H9 (cell line): Measurements from ENCODE around the gene SLC6A8. TPM values are rescaled to one million over a fixed set of nuclear protein-coding genes. Genes with fewer than 3 reads are reported as not detected.
"Not testable (repeated sequence)": the region's sequence is repeated elsewhere in the genome, so short reads cannot be mapped to it uniquely, and the experiment has no call there.

Source experiments
- DNase-seq: peaks from one replicate; pipeline ENCODE4 v3.0.0-alpha.2; 2017
- H2AFZ ChIP-seq: one replicate; pipeline ENCODE4 v1.6.1; 2013; ENCODE audit warnings: mild to moderate bottlenecking, low read length, control low read depth, moderate library complexity
- H2AK5ac ChIP-seq: 2 replicates; pipeline ENCODE4 v1.6.1; 2013; ENCODE audit warnings: low read length, control low read depth, mixed read lengths; ENCODE audit not compliant: insufficient read length
- H2BK120ac ChIP-seq: one replicate; pipeline ENCODE4 v1.6.1; 2013; ENCODE audit warnings: low read depth, mild to moderate bottlenecking, low read length, control low read depth, inconsistent platforms; ENCODE audit not compliant: poor library complexity, severe bottlenecking
- H2BK12ac ChIP-seq: 2 replicates; pipeline ENCODE4 v1.6.1; 2013; ENCODE audit warnings: low read length, control low read depth, mixed read lengths, low read depth; ENCODE audit not compliant: insufficient read length
- H2BK15ac ChIP-seq: 2 replicates; pipeline ENCODE4 v1.6.1; 2013; ENCODE audit warnings: low read depth, low read length, control low read depth
- H2BK20ac ChIP-seq: one replicate; pipeline ENCODE4 v1.6.1; 2013; ENCODE audit warnings: low read depth, mild to moderate bottlenecking, low read length, control low read depth, inconsistent platforms; ENCODE audit not compliant: poor library complexity, severe bottlenecking
- H2BK5ac ChIP-seq: 2 replicates; pipeline ENCODE4 v1.6.1; 2013; ENCODE audit warnings: low read length, control low read depth, mixed read lengths; ENCODE audit not compliant: insufficient read length
- H3K14ac ChIP-seq: 2 replicates; pipeline ENCODE4 v1.6.1; 2013; ENCODE audit warnings: low read length, control low read depth; ENCODE audit not compliant: insufficient read depth
- H3K18ac ChIP-seq: 2 replicates; pipeline ENCODE4 v1.6.1; 2013; ENCODE audit warnings: low read depth, mild to moderate bottlenecking, mixed read lengths, low read length, control low read depth; ENCODE audit not compliant: insufficient read length
- H3K23ac ChIP-seq: 2 replicates; pipeline ENCODE4 v1.6.1; 2013; ENCODE audit warnings: low read length, control low read depth, mixed read lengths, low read depth; ENCODE audit not compliant: insufficient read length
- H3K23me2 ChIP-seq: 2 replicates; pipeline ENCODE4 v1.6.1; 2013; ENCODE audit warnings: low read depth, mild to moderate bottlenecking, mixed read lengths, low read length, control low read depth; ENCODE audit not compliant: insufficient read length, poor library complexity, severe bottlenecking
- H3K27ac ChIP-seq: 2 replicates; pipeline ENCODE4 v1.5.1; 2013; ENCODE audit warnings: low read length, control low read depth, mixed read lengths, low read depth; ENCODE audit not compliant: insufficient read length
- H3K27me3 ChIP-seq: 2 replicates; pipeline ENCODE4 v1.6.1; 2013; ENCODE audit warnings: low read length, control low read depth, inconsistent platforms; ENCODE audit not compliant: insufficient read depth
- H3K4ac ChIP-seq: 2 replicates; pipeline ENCODE4 v1.6.1; 2013; ENCODE audit warnings: low read depth, mild to moderate bottlenecking, control low read depth, inconsistent platforms, low read length, moderate library complexity
- H3K4me1 ChIP-seq: 2 replicates; pipeline ENCODE4 v1.6.1; 2013; ENCODE audit warnings: low read length, control low read depth, inconsistent platforms; ENCODE audit not compliant: insufficient read depth
- H3K4me2 ChIP-seq: 2 replicates; pipeline ENCODE4 v1.6.1; 2013; ENCODE audit warnings: low read length, control low read depth, mixed read lengths; ENCODE audit not compliant: insufficient read length, insufficient read depth
- H3K56ac ChIP-seq: 2 replicates; pipeline ENCODE4 v1.6.1; 2013; ENCODE audit warnings: low read depth, mild to moderate bottlenecking, mixed read lengths, low read length, control low read depth; ENCODE audit not compliant: insufficient read length
- H3K79me1 ChIP-seq: 2 replicates; pipeline ENCODE4 v1.6.1; 2013; ENCODE audit warnings: low read depth, mild to moderate bottlenecking, moderate library complexity, low read length, control low read depth, inconsistent platforms; ENCODE audit not compliant: insufficient read depth, poor library complexity, severe bottlenecking
- H3K79me2 ChIP-seq: 2 replicates; pipeline ENCODE4 v1.6.1; 2013; ENCODE audit warnings: low read length, control low read depth, inconsistent platforms; ENCODE audit not compliant: insufficient read depth
- H3K9ac ChIP-seq: 2 replicates; pipeline ENCODE4 v1.6.1; 2013; ENCODE audit warnings: low read length, control low read depth, mixed read lengths; ENCODE audit not compliant: insufficient read length; ENCODE audit errors: extremely low read depth
- H3K9me3 ChIP-seq: one replicate; pipeline ENCODE4 v1.6.1; 2013; ENCODE audit warnings: low read depth, low read length, inconsistent platforms; ENCODE audit not compliant: control insufficient read depth
- H3T11ph ChIP-seq: one replicate; pipeline ENCODE4 v1.6.1; 2013; ENCODE audit warnings: mild to moderate bottlenecking, low read length, control low read depth, inconsistent platforms
- H4K20me1 ChIP-seq: one replicate; pipeline ENCODE4 v1.6.1; 2013; ENCODE audit not compliant: control insufficient read depth, insufficient read length, insufficient read depth
- H4K5ac ChIP-seq: 2 replicates; pipeline ENCODE4 v1.6.1; 2013; ENCODE audit warnings: low read depth, mild to moderate bottlenecking, mixed read lengths, low read length, control low read depth; ENCODE audit not compliant: insufficient read length
- H4K8ac ChIP-seq: replicated peaks from 2 replicates; pipeline ENCODE4 v1.6.1; 2013; ENCODE audit warnings: low read length, control low read depth, mixed read lengths, low read depth; ENCODE audit not compliant: insufficient read length
- H4K91ac ChIP-seq: 2 replicates; pipeline ENCODE4 v1.6.1; 2013; ENCODE audit warnings: low read depth, mild to moderate bottlenecking, moderate library complexity, mixed read lengths, low read length, control low read depth; ENCODE audit not compliant: insufficient read length
- H3K27ac Mint-ChIP-seq, 3 experiments: 2 replicates in 2 of 3; 3 replicates in 1 of 3; pipeline ENCODE4 v1.8.0; 2020 to 2021; ENCODE audit warnings: mixed read lengths in 3 of 3, mild to moderate bottlenecking in 1 of 3, moderate library complexity in 1 of 3
- H3K27me3 Mint-ChIP-seq: 2 replicates; pipeline ENCODE4 v1.8.0; 2021; ENCODE audit warnings: low read depth, mild to moderate bottlenecking, moderate library complexity, mixed read lengths
- H3K36me3 Mint-ChIP-seq, 3 experiments: 2 replicates in 2 of 3; 3 replicates in 1 of 3; pipeline ENCODE4 v1.8.0; 2020 to 2021; ENCODE audit warnings: low read depth in 3 of 3, mixed read lengths in 3 of 3; ENCODE audit not compliant: insufficient read depth in 1 of 3
- H3K4me1 Mint-ChIP-seq, 2 experiments: 2 replicates each; pipeline ENCODE4 v1.8.0; 2020; ENCODE audit warnings: mixed read lengths in 2 of 2
- H3K4me3 Mint-ChIP-seq, 2 experiments: 2 replicates in 1 of 2; 3 replicates in 1 of 2; pipeline ENCODE4 v1.8.0; 2020 to 2021; ENCODE audit warnings: mild to moderate bottlenecking in 2 of 2, mixed read lengths in 2 of 2, moderate library complexity in 1 of 2
- H3K9me3 Mint-ChIP-seq, 2 experiments: 2 replicates in 1 of 2; 3 replicates in 1 of 2; pipeline ENCODE4 v1.8.0; 2020; ENCODE audit warnings: mild to moderate bottlenecking in 2 of 2, mixed read lengths in 2 of 2, moderate library complexity in 1 of 2
- WGBS: extraction: QIAGEN DNeasy Blood & Tissue Kit; methylation state at CpG from one replicate; pipeline ENCODE4 v1.1.7; 2013; ENCODE audit warnings: missing lambda C conversion rate, low lambda C conversion rate, mixed read lengths; ENCODE audit not compliant: insufficient read length; ENCODE audit errors: extremely low coverage; 5-methylcytosine and 5-hydroxymethylcytosine counted together
- total RNA-seq: library from RNA; stranded (reverse); gene quantifications from 2 replicates; pipeline ENCODE4 v1.2.1, GENCODE V29; 2021
- TF ChIP-seq, protein P1 (sequence below): fragments of 200-600 bp; sonication (generic); conservative IDR thresholded peaks from 3 replicates; pipeline ENCODE4 v1.8.0; 2021; ENCODE audit warnings: antibody characterized with exemption, mild to moderate bottlenecking

The SLC6A8 gene
- total RNA-seq, 1 experiment from 2014 or later: 229 TPM

GRCh38 chrX:153693216-153694086 lies 5.7 kb downstream of the SLC6A8 start:
- H3K9me3 ChIP-seq: no peaks in the 10 kb centered on the region
- no peak overlapping the region for H3K9ac ChIP-seq
- no peak overlapping the region for H4K8ac ChIP-seq
- no peak overlapping the region for H3K4ac ChIP-seq
- no peak overlapping the region for H3K18ac ChIP-seq
- no peaks in the 10 kb centered on the region for H3K23me2 ChIP-seq
- no peak overlapping the region for H3K4me2 ChIP-seq
- H2BK15ac ChIP-seq: no peak overlapping the region
- H2BK120ac ChIP-seq: no peak overlapping the region
- H2BK12ac ChIP-seq: no peak overlapping the region
- Mint-ChIP-seq H3K9me3 (peaks cover 39 to 69% of the 10 kb centered on the region in 2 experiments), H3K27me3 (peaks cover 1% of the 10 kb centered on the region; the same call in 1 of the 2 replicates), H3K4me1 (peaks cover 0 to 8% of the 10 kb centered on the region in 2 experiments; a peak in 2 of 4 replicates), H3K36me3 (peaks cover 24 to 61% (median 55%) of the 10 kb centered on the region in 3 experiments; a peak in 6 of 7 replicates), H3K27ac (no peak overlapping the region), H3K4me3 (no peak overlapping the region)
- no peaks in the 10 kb centered on the region; the same call in 1 of the 2 replicates for H3K4me1 ChIP-seq
- peaks cover 5% of the 10 kb centered on the region for H4K20me1 ChIP-seq
- no CpG with 5 or more reads among the region's 31 CpGs for WGBS
- no peak overlapping the region for H2AK5ac ChIP-seq
- DNase-seq: no peak
- H3K79me2 ChIP-seq: no peaks in the 10 kb centered on the region; the same call in 1 of the 2 replicates
- no peaks in the 10 kb centered on the region for H3K79me1 ChIP-seq
- TF ChIP-seq, protein P1, sequence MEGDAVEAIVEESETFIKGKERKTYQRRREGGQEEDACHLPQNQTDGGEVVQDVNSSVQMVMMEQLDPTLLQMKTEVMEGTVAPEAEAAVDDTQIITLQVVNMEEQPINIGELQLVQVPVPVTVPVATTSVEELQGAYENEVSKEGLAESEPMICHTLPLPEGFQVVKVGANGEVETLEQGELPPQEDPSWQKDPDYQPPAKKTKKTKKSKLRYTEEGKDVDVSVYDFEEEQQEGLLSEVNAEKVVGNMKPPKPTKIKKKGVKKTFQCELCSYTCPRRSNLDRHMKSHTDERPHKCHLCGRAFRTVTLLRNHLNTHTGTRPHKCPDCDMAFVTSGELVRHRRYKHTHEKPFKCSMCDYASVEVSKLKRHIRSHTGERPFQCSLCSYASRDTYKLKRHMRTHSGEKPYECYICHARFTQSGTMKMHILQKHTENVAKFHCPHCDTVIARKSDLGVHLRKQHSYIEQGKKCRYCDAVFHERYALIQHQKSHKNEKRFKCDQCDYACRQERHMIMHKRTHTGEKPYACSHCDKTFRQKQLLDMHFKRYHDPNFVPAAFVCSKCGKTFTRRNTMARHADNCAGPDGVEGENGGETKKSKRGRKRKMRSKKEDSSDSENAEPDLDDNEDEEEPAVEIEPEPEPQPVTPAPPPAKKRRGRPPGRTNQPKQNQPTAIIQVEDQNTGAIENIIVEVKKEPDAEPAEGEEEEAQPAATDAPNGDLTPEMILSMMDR: no peak
- no peak overlapping the region for H3K14ac ChIP-seq
- no peaks in the 10 kb centered on the region for H3K27me3 ChIP-seq
- H4K5ac ChIP-seq: no peak overlapping the region
- H4K91ac ChIP-seq: no peak overlapping the region
- no peak overlapping the region for H3T11ph ChIP-seq
- H2AFZ ChIP-seq: no peak overlapping the region
- no peak overlapping the region for H2BK20ac ChIP-seq
- H3K23ac ChIP-seq: no peak overlapping the region
- H3K56ac ChIP-seq: no peak overlapping the region
- no peak overlapping the region for H2BK5ac ChIP-seq
- H3K27ac ChIP-seq: no peak overlapping the region

DNA sequence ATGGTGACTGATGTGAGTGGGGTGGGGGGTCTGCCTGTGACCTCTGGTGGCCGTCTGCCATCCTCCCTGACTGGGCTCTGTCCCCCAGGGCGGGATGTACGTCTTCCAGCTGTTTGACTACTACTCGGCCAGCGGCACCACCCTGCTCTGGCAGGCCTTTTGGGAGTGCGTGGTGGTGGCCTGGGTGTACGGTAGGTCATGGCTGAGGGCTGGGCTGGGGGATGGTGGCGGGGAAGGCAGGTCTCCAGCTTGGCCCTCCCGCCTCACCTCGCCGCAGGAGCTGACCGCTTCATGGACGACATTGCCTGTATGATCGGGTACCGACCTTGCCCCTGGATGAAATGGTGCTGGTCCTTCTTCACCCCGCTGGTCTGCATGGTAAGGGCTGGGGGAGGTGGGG lies 6.5 kb downstream of the SLC6A8 start:
- not testable (repeated sequence) for H2BK5ac ChIP-seq

More for the DNA sequence above, 6.5 kb downstream of the SLC6A8 start:
- H3K4me3 Mint-ChIP-seq, H3K27ac Mint-ChIP-seq, H3K23me2 ChIP-seq, H2AK5ac ChIP-seq, DNase-seq, H4K8ac ChIP-seq, H2AFZ ChIP-seq, H3K79me2 ChIP-seq, H3T11ph ChIP-seq, H2BK20ac ChIP-seq, H2BK12ac ChIP-seq, H3K23ac ChIP-seq, H3K27ac ChIP-seq, H3K14ac ChIP-seq, H2BK120ac ChIP-seq, H3K4me1 Mint-ChIP-seq, H3K9me3 ChIP-seq, H3K4me1 ChIP-seq, H3K79me1 ChIP-seq, H4K91ac ChIP-seq, H4K20me1 ChIP-seq, H3K4me2 ChIP-seq, H3K4ac ChIP-seq, H3K27me3 Mint-ChIP-seq, H4K5ac ChIP-seq, H3K56ac ChIP-seq, H3K9ac ChIP-seq, H2BK15ac ChIP-seq, H3K27me3 ChIP-seq, H3K18ac ChIP-seq: not testable (repeated sequence)
- Mint-ChIP-seq H3K9me3 (peaks cover 47 to 77% of the 10 kb centered on the region in 2 experiments), H3K36me3 (peaks cover 24 to 65% (median 55%) of the 10 kb centered on the region in 3 experiments)
- WGBS: no CpG with 5 or more reads among the region's 16 CpGs
